Measurements from ENCODE around the gene FAM227B.
A peak's percentile ranks its signal among the peaks of the same experiment; 100 is the strongest.

FAM227B gene

DNA sequence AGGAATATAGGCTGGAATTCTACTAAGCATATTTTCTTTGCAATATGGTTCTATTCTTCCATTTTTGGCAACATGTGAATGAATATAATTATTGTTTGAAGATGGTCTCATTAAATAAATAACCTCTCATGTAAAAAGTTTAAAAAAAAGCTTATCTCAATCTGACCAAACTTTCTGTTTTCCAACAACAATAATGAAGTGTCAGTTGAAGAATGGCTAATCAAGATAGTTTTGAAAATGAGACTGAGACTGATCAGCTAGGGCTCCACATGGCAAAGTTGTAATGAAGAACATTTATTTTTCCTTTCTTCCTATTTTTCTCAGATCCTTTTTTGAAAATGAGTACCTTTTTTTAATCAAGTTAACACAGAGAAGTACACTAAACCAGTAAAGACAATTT, 333.1 kb downstream of the FAM227B start:
- DNase-seq, result peak; percentile 10

GRCh38 chr15:49286649-49287404, 333.8 kb downstream of the FAM227B start:
- no peak for DNase-seq

DNA sequence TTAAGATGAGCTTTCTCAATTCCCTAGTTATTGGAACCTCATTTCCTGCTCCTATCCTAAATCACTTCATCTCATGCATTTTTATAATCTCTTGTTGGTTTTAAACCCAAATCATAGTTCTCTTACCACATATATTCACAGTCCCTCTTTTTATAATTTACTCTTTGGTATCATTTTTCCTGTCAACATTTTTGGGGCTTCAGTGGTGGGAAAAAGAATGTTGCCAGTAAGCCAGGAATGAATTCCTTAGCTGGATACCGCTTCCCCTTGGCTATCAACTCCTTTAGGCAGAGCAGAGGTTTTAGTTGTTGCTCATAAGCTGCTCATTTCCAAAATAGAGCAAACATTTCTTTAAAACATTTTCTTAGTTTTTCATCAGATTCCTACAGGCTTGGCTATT, 338.3 kb downstream of the FAM227B start:
- DNase-seq, result no peak

- DNase-seq, result no peak
These were observed 340.8 kb downstream of the FAM227B start for GRCh38 chr15:49279521-49280456.

DNA sequence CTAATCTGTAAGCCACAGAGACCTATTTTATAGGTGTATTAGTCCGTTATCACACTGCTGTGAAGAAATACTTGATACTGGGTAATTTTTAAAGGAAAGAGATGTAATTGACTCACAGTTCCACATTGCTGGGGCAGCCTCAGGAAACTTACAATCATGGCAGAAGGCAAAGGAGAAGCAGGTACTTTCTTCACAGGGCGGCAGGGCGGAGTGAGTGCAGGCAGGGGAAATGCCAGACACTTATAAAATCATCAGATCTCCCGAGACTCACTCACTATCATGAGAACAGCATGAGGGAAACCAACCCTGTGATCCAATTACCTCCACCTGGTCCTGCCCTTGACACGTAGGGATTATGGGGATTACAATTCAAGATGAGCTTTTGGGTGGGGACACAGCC, 341.9 kb downstream of the FAM227B start:
- DNase-seq, result no peak
